ENCODE data around the gene ATP11C.

DNA sequence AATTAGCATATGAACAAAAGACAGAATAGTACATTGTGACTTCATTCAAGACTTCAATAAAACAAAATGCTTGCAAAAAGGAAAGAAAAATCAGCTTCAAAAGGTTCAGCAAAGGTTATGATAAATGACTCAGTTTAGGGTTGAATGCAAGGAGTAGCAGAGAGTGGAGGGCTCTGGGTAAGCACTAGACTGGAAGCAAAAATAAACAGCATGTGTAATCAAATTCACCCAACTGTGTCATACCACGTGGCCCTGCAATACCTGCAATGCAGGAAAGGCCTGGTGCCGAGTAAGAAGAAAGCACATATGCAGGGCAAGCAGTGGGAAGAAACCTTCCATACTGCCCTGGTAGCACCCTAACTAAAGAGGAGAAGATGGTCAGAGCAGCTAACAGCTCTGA is 88.7 kb downstream of the ATP11C start:
- TF ChIP-seq, protein P1, sequence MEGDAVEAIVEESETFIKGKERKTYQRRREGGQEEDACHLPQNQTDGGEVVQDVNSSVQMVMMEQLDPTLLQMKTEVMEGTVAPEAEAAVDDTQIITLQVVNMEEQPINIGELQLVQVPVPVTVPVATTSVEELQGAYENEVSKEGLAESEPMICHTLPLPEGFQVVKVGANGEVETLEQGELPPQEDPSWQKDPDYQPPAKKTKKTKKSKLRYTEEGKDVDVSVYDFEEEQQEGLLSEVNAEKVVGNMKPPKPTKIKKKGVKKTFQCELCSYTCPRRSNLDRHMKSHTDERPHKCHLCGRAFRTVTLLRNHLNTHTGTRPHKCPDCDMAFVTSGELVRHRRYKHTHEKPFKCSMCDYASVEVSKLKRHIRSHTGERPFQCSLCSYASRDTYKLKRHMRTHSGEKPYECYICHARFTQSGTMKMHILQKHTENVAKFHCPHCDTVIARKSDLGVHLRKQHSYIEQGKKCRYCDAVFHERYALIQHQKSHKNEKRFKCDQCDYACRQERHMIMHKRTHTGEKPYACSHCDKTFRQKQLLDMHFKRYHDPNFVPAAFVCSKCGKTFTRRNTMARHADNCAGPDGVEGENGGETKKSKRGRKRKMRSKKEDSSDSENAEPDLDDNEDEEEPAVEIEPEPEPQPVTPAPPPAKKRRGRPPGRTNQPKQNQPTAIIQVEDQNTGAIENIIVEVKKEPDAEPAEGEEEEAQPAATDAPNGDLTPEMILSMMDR (optimal IDR thresholded peaks at IDR 0.05 in 1 of 3, IDR thresholded peaks at IDR 0.05 in 1 of 3, conservative IDR thresholded peaks at IDR 0.05 in 1 of 3; ENCODE audit: extremely low read depth in 1 of 3, insufficient read depth in 2 of 3, low read length in 3 of 3): no peak
- no peak for TF ChIP-seq EZH2 (IDR thresholded peaks at IDR 0.05; ENCODE audit: low read length)

All from keratinocyte (primary cell).